GM12878 (cell line): ENCODE results near the gene GPR176. TPM values are rescaled to one million over a fixed set of nuclear protein-coding genes. Genes with fewer than 3 reads are reported as not detected.

Experiments
- ATAC-seq: fragments of 200-7000 bp; cut with Tn5 transposase; 3 replicates; pipeline ENCODE4 v1.9.1; 2020; ENCODE audit warnings: mild to moderate bottlenecking, moderate library complexity
- BruUV-seq: library from RNA; stranded (reverse); fragments of 400-500 nt; replicated peaks from 2 replicates; lab custom pipeline; 2021; lab: Mats Ljungman, UMichigan
- CTCF ChIA-PET: fragments of 300-600 bp; sonication (Branson Sonifier 250); formaldehyde crosslinking; extraction: SDS; loops from one replicate; lab custom pipeline; 2021; ENCODE audit warnings: inconsistent platforms; lab: Yijun Ruan, JAX
- POLR2A ChIA-PET: fragments of 350-600 bp; formaldehyde crosslinking; extraction: SDS; loops from one replicate; lab custom pipeline; 2021; ENCODE audit warnings: inconsistent platforms; lab: Charles Lee
- RAD21 ChIA-PET: fragments of 300-600 bp; sonication (Branson Sonifier 250); formaldehyde crosslinking; loops from one replicate; lab custom pipeline; 2023; ENCODE audit warnings: antibody characterized with exemption; ENCODE audit not compliant: unreplicated experiment; lab: Charles Lee
- SMC1A ChIA-PET: fragments of 300-600 bp; sonication (Branson Sonifier 250); formaldehyde crosslinking; loops from one replicate; lab custom pipeline; 2023; ENCODE audit not compliant: unreplicated experiment, uncharacterized antibody; lab: Charles Lee
- DNase-seq: peaks from one replicate; pipeline ENCODE4 v3.0.0-alpha.2; 2011; ENCODE audit warnings: low read depth, low spot score
- FAIRE-seq: peaks from 3 replicates; lab custom pipeline; 2011; peaks lifted over from hg19 to GRCh38; lab: Jason Lieb, UNC
- H2AFZ ChIP-seq: 2 replicates; pipeline ENCODE4 v1.6.0; 2011; ENCODE audit warnings: low read depth, low read length, control low read depth; ENCODE audit not compliant: control insufficient read depth
- H3K27ac ChIP-seq: 2 replicates; pipeline ENCODE4 v1.5.1; 2011; ENCODE audit warnings: control low read depth; ENCODE audit not compliant: control insufficient read depth, insufficient read depth
- H3K27me3 ChIP-seq, 2 experiments: replicated peaks in 1 of 2; 2 replicates each; pipeline versions ENCODE4 v1.6.0 to v1.6.1; 2011; ENCODE audit warnings: low read length in 1 of 2; ENCODE audit not compliant: control insufficient read depth in 2 of 2, insufficient read depth in 2 of 2
- H3K36me3 ChIP-seq, 2 experiments: 2 replicates each; pipeline ENCODE4 v1.5.1; 2011; ENCODE audit warnings: low read length in 1 of 2; ENCODE audit not compliant: control insufficient read depth in 2 of 2, insufficient read depth in 2 of 2
- H3K4me1 ChIP-seq: 2 replicates; pipeline ENCODE4 v1.6.1; 2011; ENCODE audit warnings: mild to moderate bottlenecking, low read length, moderate library complexity, mixed read lengths; ENCODE audit not compliant: control insufficient read depth, insufficient read depth
- H3K4me2 ChIP-seq: 2 replicates; pipeline ENCODE4 v1.6.0; 2011; ENCODE audit warnings: control low read depth; ENCODE audit not compliant: control insufficient read depth, insufficient read depth
- H3K4me3 ChIP-seq: fragments of 200-600 bp; sonication (generic); 2 replicates; pipeline ENCODE4 v1.5.1; 2016
- H3K79me2 ChIP-seq: 2 replicates; pipeline ENCODE4 v1.6.0; 2011; ENCODE audit warnings: low read length; ENCODE audit not compliant: control insufficient read depth, insufficient read depth
- H3K9ac ChIP-seq: 2 replicates; pipeline ENCODE4 v1.8.0; 2011; ENCODE audit warnings: low read length, control low read depth, mixed read lengths; ENCODE audit not compliant: control insufficient read depth, insufficient read depth
- H3K9me3 ChIP-seq: replicated peaks from 3 replicates; pipeline ENCODE4 v1.5.1; 2011; ENCODE audit warnings: mild to moderate bottlenecking, low read length; ENCODE audit not compliant: control insufficient read depth, insufficient read depth
- H4K20me1 ChIP-seq: 2 replicates; pipeline ENCODE4 v1.6.0; 2011; ENCODE audit not compliant: control insufficient read depth, insufficient read depth
- CHD2 ChIP-seq: IDR thresholded peaks from 2 replicates; pipeline ENCODE4 v1.6.1; 2011; ENCODE audit warnings: low read depth, low read length, improper control_type of control experiment, borderline replicate concordance
- EP300 ChIP-seq, 2 experiments: fragments of 150-350 bp in 1 of 2; IDR thresholded peaks; 2 replicates each; pipeline ENCODE4 v1.6.1; 2011 to 2012; ENCODE audit warnings: low read depth in 2 of 2, low read length in 2 of 2, borderline replicate concordance in 1 of 2, improper control_type of control experiment in 1 of 2, inconsistent platforms in 1 of 2; ENCODE audit not compliant: control insufficient read depth in 1 of 2
- GABPA ChIP-seq: IDR thresholded peaks from 2 replicates; pipeline ENCODE4 v1.6.1; 2014; ENCODE audit warnings: antibody characterized with exemption, low read depth, mild to moderate bottlenecking, inconsistent platforms
- KDM1A ChIP-seq: fragments of 200-600 bp; sonication (generic); IDR thresholded peaks from 2 replicates; pipeline ENCODE4 v1.6.1; 2016; ENCODE audit warnings: borderline replicate concordance
- NBN ChIP-seq: fragments of 450-650 bp; IDR thresholded peaks from 2 replicates; pipeline ENCODE4 v1.6.1; 2016
- NR2C2 ChIP-seq: IDR thresholded peaks from 2 replicates; pipeline ENCODE4 v1.6.1; 2011; ENCODE audit warnings: borderline replicate concordance, low read depth; ENCODE audit not compliant: control insufficient read depth, insufficient read length
- PAX5 ChIP-seq: IDR thresholded peaks from 2 replicates; pipeline ENCODE4 v1.6.1; 2011; ENCODE audit warnings: low read depth, low read length, borderline replicate concordance
- SMAD5 ChIP-seq: IDR thresholded peaks from 2 replicates; pipeline ENCODE4 v1.6.1; 2016; ENCODE audit warnings: antibody characterized with exemption, low read depth
- SMC3 ChIP-seq: IDR thresholded peaks from 2 replicates; pipeline ENCODE4 v1.6.1; 2011; ENCODE audit warnings: low read length, improper control_type of control experiment, borderline replicate concordance
- SP1 ChIP-seq: IDR thresholded peaks from one replicate; pipeline ENCODE4 v1.6.1; 2011; ENCODE audit warnings: low read depth, low read length
- TBL1XR1 ChIP-seq: IDR thresholded peaks from 2 replicates; pipeline ENCODE4 v1.6.1; 2012; ENCODE audit warnings: low read depth, low read length, improper control_type of control experiment
- ZBED1 ChIP-seq: IDR thresholded peaks from 2 replicates; pipeline ENCODE4 v1.6.1; 2016; ENCODE audit warnings: borderline replicate concordance
- ZSCAN29 ChIP-seq: fragments of 450-650 bp; IDR thresholded peaks from 2 replicates; pipeline ENCODE4 v1.6.1; 2017; ENCODE audit warnings: mild to moderate bottlenecking, moderate library complexity
- ZZZ3 ChIP-seq: IDR thresholded peaks from 2 replicates; pipeline ENCODE4 v1.6.1; 2011; ENCODE audit warnings: low read depth; ENCODE audit not compliant: control insufficient read depth, insufficient read length
- in situ Hi-C: fragments of 300-500 bp; cut with MboI; formaldehyde crosslinking; loops from 9 replicates; pipeline ENCODE4 v1.14.3; 2018; ENCODE audit warnings: mixed read lengths
- intact Hi-C: fragments of 100-400 bp; cut with micrococcal nuclease; formaldehyde crosslinking; loops from one replicate; pipeline ENCODE4 v1.14.2; 2022; ENCODE audit not compliant: unreplicated experiment
- polyA plus RNA-seq, 11 experiments: library from polyadenylated mRNA; depleted of rRNA in 4 of 11; unstranded in 6 of 11; stranded (reverse) in 5 of 11; fragments of >200 nt; fragmentation: Nextera tagmentation in 4 of 11; fragmentation: Illumina TruSeq in 1 of 11; extraction: Ambion mirVana in 4 of 11; extraction: Trizol in 1 of 11; gene quantifications; 1 replicate in 1 of 11; 2 replicates in 10 of 11; pipeline versions ENCODE4 v1.2.1 to v1.2.3, GENCODE V29; 2011 to 2016; ENCODE audit warnings: inconsistent platforms in 2 of 11, missing spikeins in 2 of 11, low read depth in 1 of 11
- total RNA-seq, 4 experiments: library from RNA; depleted of rRNA in 3 of 4; stranded (reverse); fragments of >200 nt in 3 of 4; fragmentation: Illumina TruSeq in 1 of 4; extraction: Trizol in 1 of 4; gene quantifications; 2 replicates each; pipeline versions ENCODE4 v1.2.1 to v1.2.3, GENCODE V29; 2013 to 2021
- TF ChIP-seq, protein P1 (sequence below): fragments of 150-350 bp; IDR thresholded peaks from 2 replicates; pipeline ENCODE4 v1.6.1; 2016; ENCODE audit warnings: low read depth, low read length
- TF ChIP-seq, protein P2 (sequence below): fragments of 450-650 bp; IDR thresholded peaks from 2 replicates; pipeline ENCODE4 v1.6.1; 2017; ENCODE audit warnings: low read depth, mild to moderate bottlenecking, moderate library complexity
- TF ChIP-seq, protein P3 (sequence below): IDR thresholded peaks from 2 replicates; pipeline ENCODE4 v1.6.1; 2011; ENCODE audit warnings: low read depth, mild to moderate bottlenecking, low read length, moderate library complexity, borderline replicate concordance; ENCODE audit errors: extremely low read depth
- TF ChIP-seq, protein P4 (sequence below): IDR thresholded peaks from 2 replicates; pipeline ENCODE4 v1.6.1; 2011; ENCODE audit warnings: mild to moderate bottlenecking, low read depth, low read length, moderate library complexity; ENCODE audit not compliant: insufficient replicate concordance

GPR176 gene
- total and polyA plus RNA-seq, 10 of the 15 experiments (the other 5 are each of a cell fraction or from before 2014, with no cell fraction given), result 0.02 to 0.33 (median 0.16) TPM; not detected in 4

DNA sequence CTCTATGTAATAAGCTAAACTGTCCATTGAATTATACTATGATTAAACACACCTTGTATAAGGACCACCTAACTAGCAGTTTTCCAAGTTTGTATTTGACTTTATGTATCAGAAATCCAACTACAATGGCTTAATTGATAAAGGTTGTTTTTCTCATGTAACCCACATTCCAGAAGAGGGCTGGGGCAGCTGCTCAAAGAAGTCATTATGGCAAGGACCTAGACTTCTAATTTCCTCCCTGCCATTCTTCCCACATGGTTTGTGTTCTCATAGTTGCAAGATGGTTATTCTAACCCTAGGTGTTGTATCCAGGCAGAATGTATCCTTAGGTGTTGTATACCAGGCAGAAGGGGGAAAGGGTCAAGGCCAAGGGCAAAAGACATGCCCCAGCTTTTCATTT, 35.7 kb downstream of the GPR176 start:
- Histone ChIP-seq H3K4me3 (no peak overlapping the region), H3K9ac (no peak overlapping the region), H3K27ac (no peak overlapping the region), H3K36me3 (no peaks in the 10 kb centered on the region), H2AFZ (no peak overlapping the region), H3K27me3 (no peaks in the 10 kb centered on the region; a peak in 1 of 4 replicates), H3K4me1 (no peaks in the 10 kb centered on the region), H3K79me2 (no peaks in the 10 kb centered on the region), H3K4me2 (no peak overlapping the region), H4K20me1 (no peaks in the 10 kb centered on the region), H3K9me3 (no peaks in the 10 kb centered on the region)
- BruUV-seq, result no TSS peak
- in situ Hi-C loops (loop anchor here (10.0 kb wide), 1 partner anchor 390 kb away; no protein-coding TSS in a partner anchor), intact Hi-C loops (loop anchor here (10.0 kb wide), 1 partner anchor 390 kb away; no protein-coding TSS in a partner anchor)
- FAIRE-seq (no peak), DNase-seq (no peak), ATAC-seq (no peak)
- CTCF ChIA-PET, result interaction anchor here (0.9 to 1.1 kb wide), 3 partner anchors 10 to 99 kb away, joined by 3 to 5 read pairs (median 3); no protein-coding TSS in a partner anchor
- TF ChIP-seq, protein P1, sequence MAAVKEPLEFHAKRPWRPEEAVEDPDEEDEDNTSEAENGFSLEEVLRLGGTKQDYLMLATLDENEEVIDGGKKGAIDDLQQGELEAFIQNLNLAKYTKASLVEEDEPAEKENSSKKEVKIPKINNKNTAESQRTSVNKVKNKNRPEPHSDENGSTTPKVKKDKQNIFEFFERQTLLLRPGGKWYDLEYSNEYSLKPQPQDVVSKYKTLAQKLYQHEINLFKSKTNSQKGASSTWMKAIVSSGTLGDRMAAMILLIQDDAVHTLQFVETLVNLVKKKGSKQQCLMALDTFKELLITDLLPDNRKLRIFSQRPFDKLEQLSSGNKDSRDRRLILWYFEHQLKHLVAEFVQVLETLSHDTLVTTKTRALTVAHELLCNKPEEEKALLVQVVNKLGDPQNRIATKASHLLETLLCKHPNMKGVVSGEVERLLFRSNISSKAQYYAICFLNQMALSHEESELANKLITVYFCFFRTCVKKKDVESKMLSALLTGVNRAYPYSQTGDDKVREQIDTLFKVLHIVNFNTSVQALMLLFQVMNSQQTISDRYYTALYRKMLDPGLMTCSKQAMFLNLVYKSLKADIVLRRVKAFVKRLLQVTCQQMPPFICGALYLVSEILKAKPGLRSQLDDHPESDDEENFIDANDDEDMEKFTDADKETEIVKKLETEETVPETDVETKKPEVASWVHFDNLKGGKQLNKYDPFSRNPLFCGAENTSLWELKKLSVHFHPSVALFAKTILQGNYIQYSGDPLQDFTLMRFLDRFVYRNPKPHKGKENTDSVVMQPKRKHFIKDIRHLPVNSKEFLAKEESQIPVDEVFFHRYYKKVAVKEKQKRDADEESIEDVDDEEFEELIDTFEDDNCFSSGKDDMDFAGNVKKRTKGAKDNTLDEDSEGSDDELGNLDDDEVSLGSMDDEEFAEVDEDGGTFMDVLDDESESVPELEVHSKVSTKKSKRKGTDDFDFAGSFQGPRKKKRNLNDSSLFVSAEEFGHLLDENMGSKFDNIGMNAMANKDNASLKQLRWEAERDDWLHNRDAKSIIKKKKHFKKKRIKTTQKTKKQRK, result no peak
- TF ChIP-seq TBL1XR1 (no peak), SMAD5 (no peak), PAX5 (no peak), SMC3 (no peak), CHD2 (no peak), GABPA (no peak), NR2C2 (no peak), KDM1A (no peak), SP1 (no peak), ZBED1 (no peak), ZSCAN29 (no peak), EP300 (IDR thresholded peaks at IDR 0.05; ENCODE audit: borderline replicate concordance in 1 of 2, control insufficient read depth in 1 of 2, low read depth in 2 of 2, low read length in 2 of 2) (no peak), NBN (no peak), ZZZ3 (no peak)
- TF ChIP-seq, protein P2, sequence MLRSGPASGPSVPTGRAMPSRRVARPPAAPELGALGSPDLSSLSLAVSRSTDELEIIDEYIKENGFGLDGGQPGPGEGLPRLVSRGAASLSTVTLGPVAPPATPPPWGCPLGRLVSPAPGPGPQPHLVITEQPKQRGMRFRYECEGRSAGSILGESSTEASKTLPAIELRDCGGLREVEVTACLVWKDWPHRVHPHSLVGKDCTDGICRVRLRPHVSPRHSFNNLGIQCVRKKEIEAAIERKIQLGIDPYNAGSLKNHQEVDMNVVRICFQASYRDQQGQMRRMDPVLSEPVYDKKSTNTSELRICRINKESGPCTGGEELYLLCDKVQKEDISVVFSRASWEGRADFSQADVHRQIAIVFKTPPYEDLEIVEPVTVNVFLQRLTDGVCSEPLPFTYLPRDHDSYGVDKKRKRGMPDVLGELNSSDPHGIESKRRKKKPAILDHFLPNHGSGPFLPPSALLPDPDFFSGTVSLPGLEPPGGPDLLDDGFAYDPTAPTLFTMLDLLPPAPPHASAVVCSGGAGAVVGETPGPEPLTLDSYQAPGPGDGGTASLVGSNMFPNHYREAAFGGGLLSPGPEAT, result no peak
- TF ChIP-seq, protein P3, sequence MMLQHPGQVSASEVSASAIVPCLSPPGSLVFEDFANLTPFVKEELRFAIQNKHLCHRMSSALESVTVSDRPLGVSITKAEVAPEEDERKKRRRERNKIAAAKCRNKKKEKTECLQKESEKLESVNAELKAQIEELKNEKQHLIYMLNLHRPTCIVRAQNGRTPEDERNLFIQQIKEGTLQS, result no peak
- TF ChIP-seq, protein P4, sequence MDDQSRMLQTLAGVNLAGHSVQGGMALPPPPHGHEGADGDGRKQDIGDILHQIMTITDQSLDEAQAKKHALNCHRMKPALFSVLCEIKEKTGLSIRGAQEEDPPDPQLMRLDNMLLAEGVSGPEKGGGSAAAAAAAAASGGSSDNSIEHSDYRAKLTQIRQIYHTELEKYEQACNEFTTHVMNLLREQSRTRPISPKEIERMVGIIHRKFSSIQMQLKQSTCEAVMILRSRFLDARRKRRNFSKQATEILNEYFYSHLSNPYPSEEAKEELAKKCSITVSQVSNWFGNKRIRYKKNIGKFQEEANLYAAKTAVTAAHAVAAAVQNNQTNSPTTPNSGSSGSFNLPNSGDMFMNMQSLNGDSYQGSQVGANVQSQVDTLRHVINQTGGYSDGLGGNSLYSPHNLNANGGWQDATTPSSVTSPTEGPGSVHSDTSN, result no peak
- RAD21 ChIA-PET, result interaction anchor here (1.1 to 1.3 kb wide), 2 partner anchors 9 to 27 kb away, joined by 3 to 5 read pairs; no protein-coding TSS in a partner anchor
- POLR2A ChIA-PET, result interaction anchor here (0.6 kb wide), 1 partner anchor 428 kb away, joined by 5 read pairs; no protein-coding TSS in a partner anchor
- SMC1A ChIA-PET, result interaction anchor here (0.8 to 1.1 kb wide), 2 partner anchors 9 to 90 kb away, joined by 3 read pairs; no protein-coding TSS in a partner anchor
